SK-N-SH (cell line): ENCODE measurements around the gene DPEP3. TPM values are rescaled to one million over a fixed set of nuclear protein-coding genes. Genes with fewer than 3 reads are reported as not detected.

ENCODE experiments used
- CTCF ChIA-PET: fragments of 300-600, 350-600 bp; formaldehyde crosslinking; extraction: SDS; loops from one replicate; lab custom pipeline; 2021; lab: Yijun Ruan, JAX
- POLR2A ChIA-PET: fragments of 350-600 bp; sonication (Branson Sonifier 250); formaldehyde crosslinking; extraction: SDS; loops from one replicate; lab custom pipeline; 2020; ENCODE audit warnings: antibody characterized with exemption, inconsistent platforms; lab: Yijun Ruan, JAX
- DNase-seq: peaks from one replicate; pipeline ENCODE4 v3.0.0; 2012
- H2AFZ ChIP-seq: fragments of 200-600 bp; sonication (generic); 2 replicates; pipeline ENCODE4 v1.8.1; 2016; ENCODE audit warnings: antibody characterized with exemption, mild to moderate bottlenecking, low read depth
- H3F3A ChIP-seq: fragments of 200-600 bp; sonication (generic); replicated peaks from 2 replicates; pipeline ENCODE3; 2016; ENCODE audit warnings: antibody characterized with exemption, mild to moderate bottlenecking; ENCODE audit not compliant: insufficient read depth
- H3K27ac ChIP-seq, 2 experiments: fragments of 200-500 bp in 1 of 2; fragments of 200-600 bp in 1 of 2; sonication (Bioruptor generic) in 1 of 2; sonication (generic), shearing (Covaris generic) in 1 of 2; 2 replicates each; pipeline versions ENCODE4 v1.5.1 to v1.6.1; 2014 to 2016; ENCODE audit warnings: low read depth in 2 of 2, inconsistent platforms in 1 of 2, low read length in 1 of 2, mild to moderate bottlenecking in 1 of 2, mixed read lengths in 1 of 2
- H3K27me3 ChIP-seq: fragments of 200-600 bp; sonication (generic), shearing (Covaris generic); 2 replicates; pipeline ENCODE4 v1.6.1; 2016; ENCODE audit warnings: mixed run types; ENCODE audit not compliant: insufficient read depth
- H3K36me3 ChIP-seq, 2 experiments: fragments of 200-500 bp in 1 of 2; fragments of 200-600 bp in 1 of 2; sonication (Bioruptor generic) in 1 of 2; sonication (generic) in 1 of 2; replicated peaks in 1 of 2; 2 replicates each; pipeline versions ENCODE3 to v1.5.1; 2014 to 2016; ENCODE audit warnings: low read length in 1 of 2, mild to moderate bottlenecking in 1 of 2; ENCODE audit not compliant: insufficient read depth in 2 of 2, control insufficient read depth in 1 of 2
- H3K4me1 ChIP-seq, 2 experiments: fragments of 200-500 bp in 1 of 2; fragments of 200-600 bp in 1 of 2; sonication (Bioruptor generic) in 1 of 2; sonication (generic), shearing (Covaris generic) in 1 of 2; 2 replicates each; pipeline versions ENCODE4 v1.5.1 to v1.6.1; 2014 to 2016; ENCODE audit warnings: low read depth in 1 of 2, low read length in 1 of 2, mixed run types in 1 of 2; ENCODE audit not compliant: insufficient read depth in 2 of 2, control insufficient read depth in 1 of 2
- H3K4me2 ChIP-seq: fragments of 200-600 bp; sonication (generic), shearing (Covaris generic); 2 replicates; pipeline ENCODE4 v1.6.1; 2017; ENCODE audit warnings: mixed run types
- H3K4me3 ChIP-seq, 2 experiments: fragments of 200-500 bp in 1 of 2; fragments of 200-600 bp in 1 of 2; sonication (Bioruptor generic) in 1 of 2; sonication (generic), shearing (Covaris generic) in 1 of 2; 2 replicates each; pipeline versions ENCODE4 v1.5.1 to v1.8.1; 2014 to 2016; ENCODE audit warnings: low read depth in 2 of 2, inconsistent platforms in 1 of 2, low read length in 1 of 2, mild to moderate bottlenecking in 1 of 2, mixed read lengths in 1 of 2, moderate library complexity in 1 of 2
- H3K79me2 ChIP-seq: fragments of 200-600 bp; sonication (generic); 2 replicates; pipeline ENCODE4 v1.8.1; 2017; ENCODE audit warnings: mild to moderate bottlenecking; ENCODE audit not compliant: insufficient read depth
- H3K9ac ChIP-seq: fragments of 200-600 bp; sonication (generic); 2 replicates; pipeline ENCODE4 v1.6.1; 2017; ENCODE audit warnings: mixed run types
- H3K9me2 ChIP-seq: fragments of 200-600 bp; sonication (generic); 2 replicates; pipeline ENCODE4 v1.6.1; 2017; ENCODE audit warnings: mixed run types
- H3K9me3 ChIP-seq: fragments of 200-600 bp; sonication (generic); 2 replicates; pipeline ENCODE4 v1.6.1; 2017; ENCODE audit warnings: mixed run types, mild to moderate bottlenecking, moderate library complexity
- H4K20me1 ChIP-seq: fragments of 200-600 bp; sonication (generic); 2 replicates; pipeline ENCODE4 v1.6.1; 2017; ENCODE audit warnings: mild to moderate bottlenecking, mixed run types; ENCODE audit not compliant: insufficient read depth
- CHD2 ChIP-seq: fragments of 150-350 bp; IDR thresholded peaks from 2 replicates; pipeline ENCODE4 v1.6.1; 2018; ENCODE audit warnings: low read length; ENCODE audit not compliant: partially characterized antibody
- CTCF ChIP-seq: fragments of 200-600 bp; sonication (generic); IDR thresholded peaks from 2 replicates; pipeline ENCODE4 v1.6.1; 2017; ENCODE audit warnings: antibody characterized with exemption, mild to moderate bottlenecking, moderate library complexity
- EP300 ChIP-seq, 2 experiments: IDR thresholded peaks; 2 replicates each; pipeline versions ENCODE4 v1.4.0 to v1.6.1; 2012; ENCODE audit warnings: borderline replicate concordance in 1 of 2, low read depth in 1 of 2, low read length in 1 of 2
- FOXJ3 ChIP-seq: sonication (generic); formaldehyde crosslinking; IDR thresholded peaks from 2 replicates; pipeline ENCODE4 v1.5.1; 2020; ENCODE audit warnings: mild to moderate bottlenecking, missing genetic modification reagents
- GABPA ChIP-seq: IDR thresholded peaks from 2 replicates; pipeline ENCODE4 v1.4.0; 2012; ENCODE audit warnings: low read depth, mild to moderate bottlenecking
- GATA2 ChIP-seq: sonication (generic); formaldehyde crosslinking; IDR thresholded peaks from 2 replicates; pipeline ENCODE4 v1.5.0; 2020; ENCODE audit warnings: mild to moderate bottlenecking, missing genetic modification reagents
- IRF3 ChIP-seq: fragments of 150-350 bp; IDR thresholded peaks from 2 replicates; pipeline ENCODE4 v1.6.1; 2016; ENCODE audit warnings: mild to moderate bottlenecking, low read depth, low read length
- JUND ChIP-seq: IDR thresholded peaks from 2 replicates; pipeline ENCODE4 v1.4.0; 2012
- NRF1 ChIP-seq: IDR thresholded peaks from 2 replicates; pipeline ENCODE4 v1.6.1; 2012; ENCODE audit warnings: low read depth, mild to moderate bottlenecking, low read length
- RCOR1 ChIP-seq: fragments of 150-350 bp; IDR thresholded peaks from 2 replicates; pipeline ENCODE4 v1.6.1; 2017; ENCODE audit warnings: antibody characterized with exemption, low read length
- RXRA ChIP-seq: IDR thresholded peaks from 2 replicates; pipeline ENCODE4 v1.4.0; 2012; ENCODE audit warnings: low read depth, mild to moderate bottlenecking, borderline replicate concordance
- SIN3A ChIP-seq: IDR thresholded peaks from 2 replicates; pipeline ENCODE4 v1.6.1; 2012; ENCODE audit warnings: low read depth, mild to moderate bottlenecking, low read length, moderate library complexity, borderline replicate concordance
- SMC3 ChIP-seq: IDR thresholded peaks from 2 replicates; pipeline ENCODE4 v1.6.1; 2012; ENCODE audit warnings: low read depth, low read length, improper control_type of control experiment
- TAF1 ChIP-seq: IDR thresholded peaks from 2 replicates; pipeline ENCODE4 v1.6.1; 2012; ENCODE audit warnings: low read depth, mild to moderate bottlenecking, low read length, moderate library complexity, borderline replicate concordance
- USF1 ChIP-seq: IDR thresholded peaks from 2 replicates; pipeline ENCODE4 v1.4.0; 2012; ENCODE audit warnings: low read depth, borderline replicate concordance
- ZBTB33 ChIP-seq: IDR thresholded peaks from 2 replicates; pipeline ENCODE4 v1.4.0; 2012; ENCODE audit warnings: low read depth, borderline replicate concordance
- WGBS: methylation state at CpG from one replicate; pipeline ENCODE4 v1.1.6; 2017; ENCODE audit warnings: low lambda C conversion rate; 5-methylcytosine and 5-hydroxymethylcytosine counted together
- polyA plus RNA-seq, 3 experiments: library from polyadenylated mRNA; depleted of rRNA; stranded (reverse); fragments of >200 nt; gene quantifications; 2 replicates each; pipeline ENCODE4 v1.2.3, GENCODE V29; 2012
- TF ChIP-seq, protein P1 (sequence below): IDR thresholded peaks from 2 replicates; pipeline ENCODE4 v1.6.1; 2012; ENCODE audit warnings: mild to moderate bottlenecking, low read depth, low read length, moderate library complexity

Gene DPEP3
- polyA plus RNA-seq, 1 of the 3 experiments (the other 2 are of a cell fraction) = not detected

GRCh38 chr16:67966549-67967182, 13.6 kb downstream of the DPEP3 start:
- Histone ChIP-seq H3K4me3 (peak overlapping the region; percentile 73 to 79), H3F3A (peaks cover 4% of the 10 kb centered on the region), H4K20me1 (peaks cover 49% of the 10 kb centered on the region), H3K36me3 (peaks cover 22 to 24% of the 10 kb centered on the region in 2 experiments), H3K4me1 (peaks cover 15 to 38% of the 10 kb centered on the region in 2 experiments; a peak in 3 of 4 replicates), H3K4me2 (peak overlapping the region; percentile 96), H3K9me3 (no peaks in the 10 kb centered on the region), H3K27ac (peak overlapping the region; percentile 7 to 67; a peak in 3 of 4 replicates), H3K79me2 (peaks cover 67% of the 10 kb centered on the region), H3K27me3 (no peaks in the 10 kb centered on the region), H3K9me2 (no peaks in the 10 kb centered on the region), H2AFZ (no peak overlapping the region), H3K9ac (peak overlapping the region; percentile 96)
- 90% methylated on average over 1 of the region's 3 CpGs for WGBS
- TF ChIP-seq USF1 (no peak), SIN3A (no peak), IRF3 (no peak), CTCF (no peak), TAF1 (no peak), RXRA (no peak), EP300 (IDR thresholded peaks at IDR 0.05; ENCODE audit: borderline replicate concordance in 1 of 2, low read depth in 1 of 2, low read length in 1 of 2) (no peak), SMC3 (no peak), GABPA (no peak), GATA2 (CRISPR knock-in tag) (no peak), FOXJ3 (CRISPR knock-in tag) (no peak), RCOR1 (no peak), ZBTB33 (no peak), CHD2 (no peak), JUND (no peak), NRF1 (no peak)
- TF ChIP-seq, protein P1, sequence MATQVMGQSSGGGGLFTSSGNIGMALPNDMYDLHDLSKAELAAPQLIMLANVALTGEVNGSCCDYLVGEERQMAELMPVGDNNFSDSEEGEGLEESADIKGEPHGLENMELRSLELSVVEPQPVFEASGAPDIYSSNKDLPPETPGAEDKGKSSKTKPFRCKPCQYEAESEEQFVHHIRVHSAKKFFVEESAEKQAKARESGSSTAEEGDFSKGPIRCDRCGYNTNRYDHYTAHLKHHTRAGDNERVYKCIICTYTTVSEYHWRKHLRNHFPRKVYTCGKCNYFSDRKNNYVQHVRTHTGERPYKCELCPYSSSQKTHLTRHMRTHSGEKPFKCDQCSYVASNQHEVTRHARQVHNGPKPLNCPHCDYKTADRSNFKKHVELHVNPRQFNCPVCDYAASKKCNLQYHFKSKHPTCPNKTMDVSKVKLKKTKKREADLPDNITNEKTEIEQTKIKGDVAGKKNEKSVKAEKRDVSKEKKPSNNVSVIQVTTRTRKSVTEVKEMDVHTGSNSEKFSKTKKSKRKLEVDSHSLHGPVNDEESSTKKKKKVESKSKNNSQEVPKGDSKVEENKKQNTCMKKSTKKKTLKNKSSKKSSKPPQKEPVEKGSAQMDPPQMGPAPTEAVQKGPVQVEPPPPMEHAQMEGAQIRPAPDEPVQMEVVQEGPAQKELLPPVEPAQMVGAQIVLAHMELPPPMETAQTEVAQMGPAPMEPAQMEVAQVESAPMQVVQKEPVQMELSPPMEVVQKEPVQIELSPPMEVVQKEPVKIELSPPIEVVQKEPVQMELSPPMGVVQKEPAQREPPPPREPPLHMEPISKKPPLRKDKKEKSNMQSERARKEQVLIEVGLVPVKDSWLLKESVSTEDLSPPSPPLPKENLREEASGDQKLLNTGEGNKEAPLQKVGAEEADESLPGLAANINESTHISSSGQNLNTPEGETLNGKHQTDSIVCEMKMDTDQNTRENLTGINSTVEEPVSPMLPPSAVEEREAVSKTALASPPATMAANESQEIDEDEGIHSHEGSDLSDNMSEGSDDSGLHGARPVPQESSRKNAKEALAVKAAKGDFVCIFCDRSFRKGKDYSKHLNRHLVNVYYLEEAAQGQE = no peak
- ChIA-PET CTCF (interaction anchor here (0.8 kb wide), 1 partner anchor 74 kb away, joined by 4 read pairs; no protein-coding TSS in a partner anchor), POLR2A (interaction anchor here (0.9 to 1.2 kb wide), 2 partner anchors 19 to 27 kb away, joined by 3 to 6 read pairs; no protein-coding TSS in a partner anchor)
- no peak for DNase-seq
